Panc1 (cell line): ENCODE measurements around the gene NKX2-1.

Experiments used
- CTCF ChIP-seq: fragments of 450-650 bp; IDR thresholded peaks from 2 replicates; pipeline ENCODE4 v1.5.1; 2017; ENCODE audit warnings: mild to moderate bottlenecking
- POLR2AphosphoS5 ChIP-seq: IDR thresholded peaks from 2 replicates; pipeline ENCODE4 v1.6.1; 2012; ENCODE audit warnings: mild to moderate bottlenecking, low read depth, low read length, moderate library complexity
- SIN3A ChIP-seq: IDR thresholded peaks from 2 replicates; pipeline ENCODE4 v1.6.1; 2012; ENCODE audit warnings: low read depth, mild to moderate bottlenecking, low read length, moderate library complexity, borderline replicate concordance; ENCODE audit not compliant: insufficient read depth

DNA sequence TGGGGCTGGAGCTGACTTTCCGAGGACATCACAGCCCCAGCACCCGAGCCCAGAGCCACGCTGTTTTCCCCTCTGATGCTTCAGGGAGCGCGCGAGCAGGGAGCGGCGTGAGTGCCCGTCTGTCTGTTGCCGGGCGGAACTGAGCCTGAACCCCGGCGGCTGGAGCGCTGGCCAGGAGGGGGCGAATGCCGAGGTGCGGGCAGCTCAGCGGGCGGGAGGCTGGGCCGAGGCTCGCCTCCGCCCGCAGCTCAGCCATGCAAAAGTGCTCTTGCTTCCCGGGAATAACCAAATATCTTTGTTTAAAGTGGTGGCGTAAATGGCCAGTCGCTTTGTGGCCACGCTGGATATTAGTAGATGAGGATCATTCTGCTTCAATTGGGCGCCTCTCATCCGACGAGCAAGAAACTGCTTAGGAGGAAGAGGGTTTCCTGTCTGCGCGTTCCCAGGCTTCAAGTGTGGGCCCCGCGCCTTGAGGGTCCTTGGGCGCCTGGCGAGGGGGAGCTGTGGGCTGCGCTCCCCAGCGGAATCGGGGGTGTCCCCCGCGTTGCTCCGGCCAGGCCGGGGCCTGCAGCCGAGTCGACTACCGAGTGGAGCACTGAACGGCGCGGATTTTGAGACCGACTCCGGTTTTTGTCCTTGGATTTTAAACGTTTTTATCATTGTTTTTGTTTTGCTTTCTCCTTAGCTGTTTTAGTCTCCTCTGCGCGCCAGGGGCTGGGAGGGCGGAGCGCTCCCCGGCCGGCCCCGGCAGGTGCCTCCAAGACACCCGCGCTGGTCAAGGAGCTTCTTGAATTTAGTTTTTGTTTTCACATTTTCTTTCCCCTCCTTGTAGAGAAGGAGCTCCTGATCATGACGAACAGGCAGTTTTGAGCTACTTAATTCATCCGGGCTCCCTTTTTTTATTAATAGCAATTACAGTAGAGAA is 831 bp upstream of the NKX2-1 start:
- peak; percentile 65 for TF ChIP-seq CTCF
- no peak for TF ChIP-seq SIN3A
- TF ChIP-seq POLR2AphosphoS5: no peak
